Uterus (tissue), 4 donors: ENCODE data around the gene PCDHB6. TPM values are rescaled to one million over a fixed set of nuclear protein-coding genes. Genes with fewer than 3 reads are reported as not detected.
A peak's percentile ranks its signal among the peaks of the same experiment; 100 is the strongest.
"Not testable (repeated sequence)": the region's sequence is repeated elsewhere in the genome, so short reads cannot be mapped to it uniquely, and the experiment has no call there.

Experiments
- DNase-seq, 2 donors: peaks; one replicate each; pipeline ENCODE4 v3.0.0-alpha.2; 2019 to 2020
- H3K27ac ChIP-seq, 2 donors: fragments of 200-600 bp; sonication (generic); 1 replicate in 1 of 2; 2 replicates in 1 of 2; pipeline ENCODE4 v1.5.1; 2016 to 2018
- H3K27me3 ChIP-seq, 2 donors: fragments of 200-600 bp; sonication (generic); one replicate each; pipeline ENCODE4 v1.5.1; 2018 to 2019; ENCODE audit warnings: control low read depth in 1 of 2
- H3K36me3 ChIP-seq, 2 donors: fragments of 200-600 bp; sonication (generic); one replicate each; pipeline ENCODE4 v1.5.1; 2019; ENCODE audit warnings: control low read depth in 1 of 2
- H3K4me1 ChIP-seq, 2 donors: fragments of 200-600 bp; sonication (generic); one replicate each; pipeline ENCODE4 v1.5.1; 2018 to 2019; ENCODE audit warnings: control low read depth in 1 of 2
- H3K4me3 ChIP-seq, 2 donors: fragments of 200-600 bp; sonication (generic); 1 replicate in 1 of 2; 2 replicates in 1 of 2; pipeline ENCODE4 v1.5.1; 2018 to 2019; ENCODE audit warnings: mild to moderate bottlenecking in 1 of 2
- H3K9me3 ChIP-seq, 2 donors: fragments of 200-600 bp; sonication (generic); one replicate each; pipeline ENCODE4 v1.5.1; 2019; ENCODE audit warnings: control low read depth in 1 of 2
- POLR2A ChIP-seq, 2 donors: fragments of 450-650 bp; IDR thresholded peaks; one replicate each; pipeline ENCODE4 v1.6.1; 2016; ENCODE audit warnings: antibody characterized with exemption in 2 of 2, mild to moderate bottlenecking in 1 of 2, moderate library complexity in 1 of 2
- intact Hi-C: fragments of 100-400 bp; cut with DNase I; formaldehyde crosslinking; loops from one replicate; pipeline ENCODE4 v1.15.1; 2023; ENCODE audit warnings: low total_unique reads
- total RNA-seq, 4 donors: library from RNA; depleted of rRNA in 3 of 4; stranded (reverse); fragments of >200 nt in 3 of 4; gene quantifications; one replicate each; pipeline versions ENCODE4 v1.1.0 to v1.2.4, GENCODE V29; 2014 to 2023
- TF ChIP-seq, protein P1 (sequence below), 4 experiments: fragments of 200-600 bp in 2 of 4; fragments of 450-650 bp in 2 of 4; sonication (generic) in 2 of 4; IDR thresholded peaks; one replicate each; pipeline ENCODE4 v1.5.1; 2016 to 2019; ENCODE audit warnings: antibody characterized with exemption in 4 of 4, mild to moderate bottlenecking in 2 of 4, moderate library complexity in 1 of 4
- donor health status: DM: yes; HTN: yes; CAD: no.

PCDHB6 gene
- total RNA-seq, 4 donors from 2014 or later = 0.51 to 4.2 (median 1.7) TPM

DNA sequence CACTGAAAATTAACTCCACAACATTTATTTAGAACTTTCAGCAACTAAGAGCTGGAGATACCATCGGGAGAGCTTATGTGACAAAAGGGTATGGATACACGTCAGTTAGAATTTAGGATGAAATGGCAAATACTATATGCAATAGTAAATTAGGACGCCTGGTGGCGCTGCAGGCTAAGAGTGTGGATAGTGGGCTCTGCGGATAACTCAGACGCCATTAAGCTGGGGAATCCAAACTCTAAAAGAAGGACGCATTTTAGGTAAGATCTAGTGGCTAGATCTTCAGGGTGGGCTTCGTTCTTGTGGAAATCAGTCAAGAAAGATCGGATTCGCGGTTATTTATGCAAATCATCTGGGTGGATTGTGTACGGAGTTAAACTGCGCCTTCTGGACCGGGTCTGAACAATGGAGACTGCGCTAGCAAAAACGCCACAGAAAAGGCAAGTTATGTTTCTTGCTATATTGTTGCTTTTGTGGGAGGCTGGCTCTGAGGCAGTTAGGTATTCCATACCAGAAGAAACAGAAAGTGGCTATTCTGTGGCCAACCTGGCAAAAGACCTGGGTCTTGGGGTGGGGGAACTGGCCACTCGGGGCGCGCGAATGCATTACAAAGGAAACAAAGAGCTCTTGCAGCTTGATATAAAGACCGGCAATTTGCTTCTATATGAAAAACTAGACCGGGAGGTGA, 14.7 kb upstream of the PCDHB6 start, which contains the start of gene PCDHB5:
PCDHB5 (plus strand) TSS at position 177 of the 688 bp plus-strand sequence; CDS start at position 406, 229 bp downstream.
- H3K4me3 ChIP-seq = peak within 1 kb of the TSS; percentile 10 to 26
- TF ChIP-seq, protein P1, sequence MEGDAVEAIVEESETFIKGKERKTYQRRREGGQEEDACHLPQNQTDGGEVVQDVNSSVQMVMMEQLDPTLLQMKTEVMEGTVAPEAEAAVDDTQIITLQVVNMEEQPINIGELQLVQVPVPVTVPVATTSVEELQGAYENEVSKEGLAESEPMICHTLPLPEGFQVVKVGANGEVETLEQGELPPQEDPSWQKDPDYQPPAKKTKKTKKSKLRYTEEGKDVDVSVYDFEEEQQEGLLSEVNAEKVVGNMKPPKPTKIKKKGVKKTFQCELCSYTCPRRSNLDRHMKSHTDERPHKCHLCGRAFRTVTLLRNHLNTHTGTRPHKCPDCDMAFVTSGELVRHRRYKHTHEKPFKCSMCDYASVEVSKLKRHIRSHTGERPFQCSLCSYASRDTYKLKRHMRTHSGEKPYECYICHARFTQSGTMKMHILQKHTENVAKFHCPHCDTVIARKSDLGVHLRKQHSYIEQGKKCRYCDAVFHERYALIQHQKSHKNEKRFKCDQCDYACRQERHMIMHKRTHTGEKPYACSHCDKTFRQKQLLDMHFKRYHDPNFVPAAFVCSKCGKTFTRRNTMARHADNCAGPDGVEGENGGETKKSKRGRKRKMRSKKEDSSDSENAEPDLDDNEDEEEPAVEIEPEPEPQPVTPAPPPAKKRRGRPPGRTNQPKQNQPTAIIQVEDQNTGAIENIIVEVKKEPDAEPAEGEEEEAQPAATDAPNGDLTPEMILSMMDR (IDR thresholded peaks at IDR 0.05) = peak in 3 of 4 experiments; percentile 16 to 31 (median 28)
- TF ChIP-seq POLR2A (IDR thresholded peaks at IDR 0.05) = no peak
- intact Hi-C loops = no loop called here
- no peaks in the 10 kb centered on the region for H3K27me3 ChIP-seq
- no peak for DNase-seq
- H3K36me3 ChIP-seq = no peaks in the 10 kb centered on the region
- H3K27ac ChIP-seq = no peak within 1 kb of the TSS
- no peaks in the 10 kb centered on the region for H3K4me1 ChIP-seq
- H3K9me3 ChIP-seq = peaks cover 0 to 19% of the 10 kb centered on the region in 2 donors

DNA sequence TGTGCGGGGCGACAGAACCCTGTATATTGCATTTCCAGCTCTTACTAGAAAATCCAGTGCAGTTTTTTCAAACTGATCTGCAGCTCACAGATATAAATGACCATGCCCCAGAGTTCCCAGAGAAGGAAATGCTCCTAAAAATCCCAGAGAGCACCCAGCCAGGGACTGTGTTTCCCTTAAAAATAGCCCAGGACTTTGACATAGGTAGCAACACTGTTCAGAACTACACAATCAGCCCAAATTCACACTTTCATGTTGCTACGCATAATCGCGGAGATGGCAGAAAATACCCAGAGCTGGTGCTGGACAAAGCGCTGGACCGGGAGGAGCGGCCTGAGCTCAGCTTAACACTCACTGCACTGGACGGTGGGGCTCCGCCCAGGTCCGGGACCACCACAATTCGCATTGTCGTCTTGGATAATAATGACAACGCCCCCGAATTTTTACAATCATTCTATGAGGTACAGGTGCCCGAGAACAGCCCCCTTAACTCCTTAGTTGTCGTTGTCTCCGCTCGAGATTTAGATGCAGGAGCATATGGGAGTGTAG, 14.1 kb upstream of the PCDHB6 start:
- H3K36me3 ChIP-seq = no peaks in the 10 kb centered on the region
- H3K9me3 ChIP-seq = peaks cover 0 to 22% of the 10 kb centered on the region in 2 donors
- H3K27me3 ChIP-seq = no peaks in the 10 kb centered on the region
- H3K4me1 ChIP-seq = no peaks in the 10 kb centered on the region
- H3K4me3 ChIP-seq = peak overlapping the region; percentile 10 to 26
- H3K27ac ChIP-seq = no peak overlapping the region
- intact Hi-C loops = no loop called here
- no peak for DNase-seq
- TF ChIP-seq, protein P1 (IDR thresholded peaks at IDR 0.05) = no peak
- TF ChIP-seq POLR2A (IDR thresholded peaks at IDR 0.05) = no peak

DNA sequence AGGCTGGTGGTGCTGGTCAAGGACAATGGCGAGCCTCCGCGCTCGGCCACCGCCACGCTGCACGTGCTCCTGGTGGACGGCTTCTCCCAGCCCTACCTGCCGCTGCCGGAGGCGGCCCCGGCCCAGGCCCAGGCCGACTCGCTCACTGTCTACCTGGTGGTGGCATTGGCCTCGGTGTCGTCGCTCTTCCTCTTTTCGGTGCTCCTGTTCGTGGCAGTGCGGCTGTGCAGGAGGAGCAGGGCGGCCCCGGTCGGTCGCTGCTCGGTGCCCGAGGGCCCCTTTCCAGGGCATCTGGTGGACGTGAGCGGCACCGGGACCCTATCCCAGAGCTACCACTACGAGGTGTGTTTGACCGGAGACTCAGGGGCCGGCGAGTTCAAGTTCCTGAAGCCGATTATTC, 12.5 kb upstream of the PCDHB6 start:
- intact Hi-C loops, H3K27ac ChIP-seq, DNase-seq, H3K27me3 ChIP-seq, H3K36me3 ChIP-seq, H3K4me1 ChIP-seq, H3K4me3 ChIP-seq: not testable (repeated sequence)
- H3K9me3 ChIP-seq = peaks cover 0 to 24% of the 10 kb centered on the region in 2 donors

DNA sequence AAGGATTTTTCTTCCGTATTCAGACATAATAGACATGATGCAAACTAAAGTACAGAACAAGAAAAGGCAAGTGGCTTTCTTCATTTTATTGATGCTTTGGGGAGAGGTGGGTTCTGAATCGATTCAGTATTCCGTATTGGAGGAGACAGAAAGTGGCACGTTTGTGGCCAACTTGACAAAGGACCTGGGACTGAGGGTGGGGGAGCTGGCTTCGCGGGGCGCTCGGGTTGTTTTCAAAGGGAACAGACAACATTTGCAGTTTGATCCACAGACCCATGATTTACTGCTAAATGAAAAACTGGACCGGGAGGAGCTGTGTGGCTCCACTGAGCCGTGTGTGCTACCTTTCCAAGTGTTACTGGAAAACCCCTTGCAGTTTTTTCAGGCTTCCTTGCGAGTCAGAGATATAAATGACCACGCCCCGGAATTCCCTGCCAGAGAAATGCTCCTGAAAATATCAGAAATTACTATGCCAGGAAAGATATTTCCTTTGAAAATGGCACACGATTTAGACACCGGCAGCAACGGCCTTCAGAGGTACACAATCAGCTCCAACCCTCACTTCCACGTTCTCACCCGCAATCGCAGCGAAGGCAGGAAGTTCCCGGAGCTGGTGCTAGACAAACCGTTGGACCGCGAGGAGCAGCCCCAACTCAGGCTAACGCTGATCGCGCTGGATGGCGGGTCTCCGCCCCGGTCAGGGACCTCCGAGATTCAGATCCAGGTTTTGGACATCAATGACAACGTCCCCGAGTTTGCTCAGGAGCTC, 551 bp downstream of the PCDHB6 start:
- TF ChIP-seq, protein P1 (IDR thresholded peaks at IDR 0.05) = no peak
- no peak for TF ChIP-seq POLR2A (IDR thresholded peaks at IDR 0.05)
- Histone ChIP-seq H3K27ac (no peak overlapping the region), H3K4me3 (no peak overlapping the region), H3K36me3 (no peaks in the 10 kb centered on the region), H3K9me3 (peaks cover 0 to 40% of the 10 kb centered on the region in 2 donors), H3K27me3 (no peaks in the 10 kb centered on the region), H3K4me1 (no peaks in the 10 kb centered on the region)
- intact Hi-C loops = no loop called here
- no peak for DNase-seq

DNA sequence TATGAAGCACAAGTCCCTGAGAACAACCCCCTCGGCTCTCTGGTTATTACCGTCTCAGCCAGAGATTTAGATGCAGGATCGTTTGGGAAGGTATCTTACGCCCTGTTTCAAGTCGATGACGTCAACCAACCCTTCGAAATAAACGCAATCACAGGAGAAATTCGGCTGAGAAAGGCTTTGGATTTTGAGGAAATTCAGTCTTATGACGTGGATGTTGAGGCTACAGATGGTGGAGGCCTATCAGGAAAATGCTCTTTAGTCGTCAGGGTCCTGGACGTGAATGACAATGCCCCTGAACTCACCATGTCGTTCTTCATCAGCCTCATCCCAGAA, 1.1 kb downstream of the PCDHB6 start:
- no peaks in the 10 kb centered on the region for H3K36me3 ChIP-seq
- H3K4me3 ChIP-seq = no peak overlapping the region
- no peaks in the 10 kb centered on the region for H3K4me1 ChIP-seq
- H3K27ac ChIP-seq = no peak overlapping the region
- no peak for DNase-seq
- no peaks in the 10 kb centered on the region for H3K27me3 ChIP-seq
- H3K9me3 ChIP-seq = peaks cover 0 to 41% of the 10 kb centered on the region in 2 donors
- intact Hi-C loops = no loop called here
- TF ChIP-seq, protein P1 (IDR thresholded peaks at IDR 0.05) = no peak
- no peak for TF ChIP-seq POLR2A (IDR thresholded peaks at IDR 0.05)

DNA sequence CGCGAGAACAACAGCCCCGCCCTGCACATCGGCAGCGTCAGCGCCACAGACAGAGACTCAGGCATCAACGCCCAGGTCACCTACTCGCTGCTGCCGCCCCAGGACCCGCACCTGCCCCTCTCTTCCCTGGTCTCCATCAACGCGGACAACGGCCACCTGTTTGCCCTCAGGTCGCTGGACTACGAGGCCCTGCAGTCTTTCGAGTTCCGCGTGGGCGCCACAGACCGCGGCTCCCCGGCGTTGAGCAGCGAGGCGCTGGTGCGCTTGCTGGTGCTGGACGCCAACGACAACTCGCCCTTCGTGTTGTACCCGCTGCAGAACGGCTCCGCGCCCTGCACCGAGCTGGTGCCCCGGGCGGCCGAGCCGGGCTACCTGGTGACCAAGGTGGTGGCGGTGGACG, 1.8 kb downstream of the PCDHB6 start:
- intact Hi-C loops, H3K4me1 ChIP-seq, H3K27ac ChIP-seq, DNase-seq, H3K27me3 ChIP-seq, H3K4me3 ChIP-seq, H3K36me3 ChIP-seq: not testable (repeated sequence)
- H3K9me3 ChIP-seq = peaks cover 0 to 47% of the 10 kb centered on the region in 2 donors

DNA sequence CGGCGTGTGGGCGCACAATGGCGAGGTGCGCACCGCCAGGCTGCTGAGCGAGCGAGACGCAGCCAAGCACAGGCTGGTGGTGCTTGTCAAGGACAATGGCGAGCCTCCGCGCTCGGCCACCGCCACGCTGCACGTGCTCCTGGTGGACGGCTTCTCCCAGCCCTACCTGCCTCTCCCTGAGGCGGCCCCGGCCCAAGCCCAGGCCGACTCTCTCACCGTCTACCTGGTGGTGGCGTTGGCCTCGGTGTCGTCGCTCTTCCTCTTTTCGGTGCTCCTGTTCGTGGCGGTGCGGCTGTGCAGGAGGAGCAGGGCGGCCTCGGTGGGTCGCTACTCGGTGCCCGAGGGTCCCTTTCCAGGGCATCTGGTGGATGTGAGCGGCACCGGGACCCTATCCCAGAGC, 2.2 kb downstream of the PCDHB6 start:
- H3K36me3 ChIP-seq, DNase-seq, H3K4me3 ChIP-seq, H3K27me3 ChIP-seq, H3K4me1 ChIP-seq, intact Hi-C loops, H3K27ac ChIP-seq: not testable (repeated sequence)
- peaks cover 0 to 51% of the 10 kb centered on the region in 2 donors for H3K9me3 ChIP-seq
